RWPE2 (cell line): ENCODE data around the gene GAREM2.

Experiments used
- ATAC-seq: fragments of 200-7000 bp; cut with Tn5 transposase; 3 replicates; pipeline ENCODE4 v1.9.1; 2021; ENCODE audit warnings: low read depth
- DNase-seq: peaks from one replicate; pipeline ENCODE4 v3.0.0-alpha.2; 2020; ENCODE audit warnings: low spot score
- H3K27ac ChIP-seq: fragments of 450-650 bp; 2 replicates; pipeline ENCODE4 v1.5.1; 2017; ENCODE audit warnings: mild to moderate bottlenecking; ENCODE audit not compliant: poor library complexity, severe bottlenecking
- H3K27me3 ChIP-seq: fragments of 250-450 bp; sonication (Bioruptor Pico); 2 replicates; pipeline ENCODE4 v1.5.1; 2021; ENCODE audit warnings: mild to moderate bottlenecking, moderate library complexity; ENCODE audit not compliant: insufficient read depth, poor library complexity, severe bottlenecking
- H3K36me3 ChIP-seq: fragments of 250-450 bp; sonication (Bioruptor Pico); 2 replicates; pipeline ENCODE4 v1.5.1; 2020; ENCODE audit warnings: low read depth, mild to moderate bottlenecking, moderate library complexity
- H3K4me1 ChIP-seq: fragments of 250-450 bp; sonication (Bioruptor Pico); 2 replicates; pipeline ENCODE4 v1.5.1; 2021; ENCODE audit warnings: mild to moderate bottlenecking, moderate library complexity; ENCODE audit not compliant: insufficient read depth, poor library complexity, severe bottlenecking
- H3K4me3 ChIP-seq: fragments of 250-450 bp; sonication (Bioruptor Pico); 2 replicates; pipeline ENCODE4 v1.5.1; 2021; ENCODE audit warnings: mild to moderate bottlenecking, moderate library complexity; ENCODE audit not compliant: severe bottlenecking
- H3K9me3 ChIP-seq: fragments of 250-450 bp; sonication (Bioruptor Pico); 2 replicates; pipeline ENCODE4 v1.5.1; 2021; ENCODE audit warnings: mild to moderate bottlenecking, moderate library complexity; ENCODE audit not compliant: severe bottlenecking
- TF ChIP-seq, protein P1 (sequence below): fragments of 450-650 bp; IDR thresholded peaks from one replicate; pipeline ENCODE4 v1.5.1; 2017; ENCODE audit warnings: mild to moderate bottlenecking, moderate library complexity; ENCODE audit not compliant: poor library complexity, severe bottlenecking

The GAREM2 gene

GRCh38 chr2:26214759-26215158 is 41.9 kb downstream of the GAREM2 start:
- TF ChIP-seq, protein P1, sequence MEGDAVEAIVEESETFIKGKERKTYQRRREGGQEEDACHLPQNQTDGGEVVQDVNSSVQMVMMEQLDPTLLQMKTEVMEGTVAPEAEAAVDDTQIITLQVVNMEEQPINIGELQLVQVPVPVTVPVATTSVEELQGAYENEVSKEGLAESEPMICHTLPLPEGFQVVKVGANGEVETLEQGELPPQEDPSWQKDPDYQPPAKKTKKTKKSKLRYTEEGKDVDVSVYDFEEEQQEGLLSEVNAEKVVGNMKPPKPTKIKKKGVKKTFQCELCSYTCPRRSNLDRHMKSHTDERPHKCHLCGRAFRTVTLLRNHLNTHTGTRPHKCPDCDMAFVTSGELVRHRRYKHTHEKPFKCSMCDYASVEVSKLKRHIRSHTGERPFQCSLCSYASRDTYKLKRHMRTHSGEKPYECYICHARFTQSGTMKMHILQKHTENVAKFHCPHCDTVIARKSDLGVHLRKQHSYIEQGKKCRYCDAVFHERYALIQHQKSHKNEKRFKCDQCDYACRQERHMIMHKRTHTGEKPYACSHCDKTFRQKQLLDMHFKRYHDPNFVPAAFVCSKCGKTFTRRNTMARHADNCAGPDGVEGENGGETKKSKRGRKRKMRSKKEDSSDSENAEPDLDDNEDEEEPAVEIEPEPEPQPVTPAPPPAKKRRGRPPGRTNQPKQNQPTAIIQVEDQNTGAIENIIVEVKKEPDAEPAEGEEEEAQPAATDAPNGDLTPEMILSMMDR, result no peak
- H3K36me3 ChIP-seq, result peaks cover 80% of the 10 kb centered on the region
- no peaks in the 10 kb centered on the region for H3K9me3 ChIP-seq
- H3K27me3 ChIP-seq, result no peaks in the 10 kb centered on the region
- no peak overlapping the region for H3K27ac ChIP-seq
- no peak overlapping the region for H3K4me3 ChIP-seq
- no peaks in the 10 kb centered on the region for H3K4me1 ChIP-seq
- no peak for ATAC-seq
- no peak for DNase-seq

DNA sequence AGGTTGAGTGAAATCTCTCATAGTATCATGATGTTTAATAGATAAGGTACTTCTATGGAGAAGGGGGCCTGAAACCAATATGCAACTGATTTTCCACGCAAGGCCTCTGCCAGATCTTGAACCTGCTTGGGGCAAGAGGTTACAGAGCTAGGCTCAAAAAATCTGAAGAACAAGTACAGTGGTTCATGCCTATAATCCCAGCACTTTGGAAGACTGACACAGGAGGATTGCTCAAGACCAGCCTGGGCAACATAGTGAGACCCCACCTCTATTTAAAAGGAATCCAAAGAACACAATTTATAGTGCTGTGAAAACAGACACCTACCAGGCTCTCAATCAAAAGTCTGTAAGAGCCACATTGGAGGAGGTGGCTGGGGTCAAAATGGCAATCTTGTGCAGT is 42.9 kb downstream of the GAREM2 start:
- H3K9me3 ChIP-seq, result no peaks in the 10 kb centered on the region
- TF ChIP-seq, protein P1, result no peak
- no peak overlapping the region for H3K4me3 ChIP-seq
- peaks cover 72% of the 10 kb centered on the region for H3K36me3 ChIP-seq
- no peak for ATAC-seq
- no peak for DNase-seq
- H3K27ac ChIP-seq, result no peak overlapping the region
- H3K27me3 ChIP-seq, result no peaks in the 10 kb centered on the region
- H3K4me1 ChIP-seq, result no peaks in the 10 kb centered on the region

GRCh38 chr2:26216587-26216986 is 43.7 kb downstream of the GAREM2 start:
- Histone ChIP-seq H3K27ac (no peak overlapping the region), H3K9me3 (no peaks in the 10 kb centered on the region), H3K4me1 (no peaks in the 10 kb centered on the region), H3K4me3 (no peak overlapping the region), H3K27me3 (no peaks in the 10 kb centered on the region), H3K36me3 (peaks cover 64% of the 10 kb centered on the region)
- no peak for ATAC-seq
- DNase-seq, result no peak
- TF ChIP-seq, protein P1, result no peak

- no peak overlapping the region for H3K4me3 ChIP-seq
- TF ChIP-seq, protein P1, result no peak
- H3K4me1 ChIP-seq, result no peaks in the 10 kb centered on the region
- H3K36me3 ChIP-seq, result peaks cover 61% of the 10 kb centered on the region
- DNase-seq, result no peak
- H3K27ac ChIP-seq, result no peak overlapping the region
- ATAC-seq, result no peak
- H3K9me3 ChIP-seq, result no peaks in the 10 kb centered on the region
- H3K27me3 ChIP-seq, result no peaks in the 10 kb centered on the region
Observed at GRCh38 chr2:26217720-26218119, 44.8 kb downstream of the GAREM2 start.

DNA sequence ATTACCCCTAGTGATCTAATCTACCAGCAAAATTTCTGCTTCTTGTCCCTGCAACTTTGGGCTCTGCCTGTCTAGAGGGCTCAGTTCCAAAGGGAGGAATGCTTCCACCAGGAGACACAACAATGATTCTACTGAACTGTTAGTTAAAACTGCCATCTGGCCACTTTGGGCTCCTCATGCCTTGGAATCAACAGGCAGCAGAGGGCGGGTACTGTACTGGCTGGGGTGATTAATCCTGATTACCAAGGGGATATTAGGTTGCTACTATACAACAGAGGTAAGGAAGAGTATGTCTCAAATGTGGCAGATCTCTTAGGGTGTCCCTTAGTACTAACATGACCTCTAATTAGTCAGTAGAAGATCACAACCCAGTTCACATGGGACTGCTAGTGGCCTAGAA is 50.1 kb downstream of the GAREM2 start:
- DNase-seq, result no peak
- Histone ChIP-seq H3K27me3 (no peaks in the 10 kb centered on the region), H3K9me3 (no peaks in the 10 kb centered on the region), H3K4me1 (no peaks in the 10 kb centered on the region), H3K4me3 (no peak overlapping the region), H3K36me3 (peaks cover 57% of the 10 kb centered on the region), H3K27ac (no peak overlapping the region)
- no peak for ATAC-seq
- TF ChIP-seq, protein P1, result no peak
